ENCODE results near the gene SLC9A9. TPM values are rescaled to one million over a fixed set of nuclear protein-coding genes. Genes with fewer than 3 reads are reported as not detected.

SLC9A9 gene
- total RNA-seq, 6 experiments from 2014 or later: 0.10 to 0.55 (median 0.33) TPM; not detected in 2

DNA sequence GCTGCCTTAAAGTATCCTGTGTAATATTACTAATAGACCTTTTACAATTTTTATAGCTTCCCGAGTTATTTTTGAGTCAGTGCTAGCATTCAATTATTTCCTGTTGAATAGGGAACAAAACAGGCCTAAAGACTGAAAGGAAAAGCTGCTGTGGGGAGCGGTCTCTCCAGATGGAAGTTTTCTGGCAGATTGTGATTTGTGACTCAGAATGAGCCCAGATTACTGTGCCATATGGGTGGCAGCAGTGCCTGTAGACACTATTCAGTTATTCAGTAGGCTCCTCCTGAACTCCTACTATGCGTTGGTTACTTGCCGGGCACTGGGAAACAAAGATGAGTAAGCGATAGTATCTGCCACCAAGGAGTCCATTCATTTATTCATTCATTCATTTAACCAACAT lies 516.9 kb downstream of the SLC9A9 start:
- Mint-ChIP-seq H3K4me1 (ENCODE audit: low read depth) (peaks cover 42% of the 10 kb centered on the region), H3K27ac (no peak overlapping the region), H3K4me3 (no peak overlapping the region), H3K27me3 (ENCODE audit: insufficient read depth) (peaks cover 7% of the 10 kb centered on the region), H3K9me3 (no peaks in the 10 kb centered on the region), H3K36me3 (ENCODE audit: low read depth) (no peaks in the 10 kb centered on the region)
- DNase-seq: no peak
- TF ChIP-seq, protein P1, sequence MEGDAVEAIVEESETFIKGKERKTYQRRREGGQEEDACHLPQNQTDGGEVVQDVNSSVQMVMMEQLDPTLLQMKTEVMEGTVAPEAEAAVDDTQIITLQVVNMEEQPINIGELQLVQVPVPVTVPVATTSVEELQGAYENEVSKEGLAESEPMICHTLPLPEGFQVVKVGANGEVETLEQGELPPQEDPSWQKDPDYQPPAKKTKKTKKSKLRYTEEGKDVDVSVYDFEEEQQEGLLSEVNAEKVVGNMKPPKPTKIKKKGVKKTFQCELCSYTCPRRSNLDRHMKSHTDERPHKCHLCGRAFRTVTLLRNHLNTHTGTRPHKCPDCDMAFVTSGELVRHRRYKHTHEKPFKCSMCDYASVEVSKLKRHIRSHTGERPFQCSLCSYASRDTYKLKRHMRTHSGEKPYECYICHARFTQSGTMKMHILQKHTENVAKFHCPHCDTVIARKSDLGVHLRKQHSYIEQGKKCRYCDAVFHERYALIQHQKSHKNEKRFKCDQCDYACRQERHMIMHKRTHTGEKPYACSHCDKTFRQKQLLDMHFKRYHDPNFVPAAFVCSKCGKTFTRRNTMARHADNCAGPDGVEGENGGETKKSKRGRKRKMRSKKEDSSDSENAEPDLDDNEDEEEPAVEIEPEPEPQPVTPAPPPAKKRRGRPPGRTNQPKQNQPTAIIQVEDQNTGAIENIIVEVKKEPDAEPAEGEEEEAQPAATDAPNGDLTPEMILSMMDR (IDR thresholded peaks at IDR 0.05): no peak

DNA sequence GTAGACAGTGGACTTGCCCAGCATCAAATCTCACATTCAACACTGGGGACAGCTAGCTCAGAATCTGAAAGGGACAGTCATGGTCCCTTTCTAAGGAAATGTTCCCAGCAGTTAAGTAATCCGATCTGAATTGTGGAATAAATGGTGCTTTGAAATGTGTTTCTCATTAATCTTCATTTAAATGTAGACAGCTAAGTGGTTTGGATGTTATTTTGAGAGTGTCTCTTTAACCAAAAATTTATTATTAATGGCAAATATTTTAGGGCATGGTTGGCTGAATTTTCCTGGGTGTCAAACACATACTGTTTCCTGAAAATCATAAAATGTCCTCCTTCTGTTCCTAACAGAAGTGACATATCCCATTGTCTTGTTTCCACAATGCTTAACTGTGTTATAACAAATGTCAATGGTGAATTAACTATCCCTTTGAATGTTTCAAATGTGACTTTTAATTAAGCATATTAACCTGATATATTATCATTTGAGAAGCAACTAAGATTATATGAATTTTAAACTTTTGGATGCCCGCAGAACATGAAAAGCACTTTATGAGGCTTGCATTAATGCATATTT lies 517.9 kb downstream of the SLC9A9 start:
- H3K27ac Mint-ChIP-seq: no peak overlapping the region
- TF ChIP-seq, protein P1 (IDR thresholded peaks at IDR 0.05): no peak
- no peaks in the 10 kb centered on the region for H3K9me3 Mint-ChIP-seq
- H3K36me3 Mint-ChIP-seq (ENCODE audit: low read depth): no peaks in the 10 kb centered on the region
- no peak for DNase-seq
- H3K4me1 Mint-ChIP-seq (ENCODE audit: low read depth): peaks cover 42% of the 10 kb centered on the region
- peaks cover 4% of the 10 kb centered on the region for H3K27me3 Mint-ChIP-seq (ENCODE audit: insufficient read depth)
- no peak overlapping the region for H3K4me3 Mint-ChIP-seq

DNA sequence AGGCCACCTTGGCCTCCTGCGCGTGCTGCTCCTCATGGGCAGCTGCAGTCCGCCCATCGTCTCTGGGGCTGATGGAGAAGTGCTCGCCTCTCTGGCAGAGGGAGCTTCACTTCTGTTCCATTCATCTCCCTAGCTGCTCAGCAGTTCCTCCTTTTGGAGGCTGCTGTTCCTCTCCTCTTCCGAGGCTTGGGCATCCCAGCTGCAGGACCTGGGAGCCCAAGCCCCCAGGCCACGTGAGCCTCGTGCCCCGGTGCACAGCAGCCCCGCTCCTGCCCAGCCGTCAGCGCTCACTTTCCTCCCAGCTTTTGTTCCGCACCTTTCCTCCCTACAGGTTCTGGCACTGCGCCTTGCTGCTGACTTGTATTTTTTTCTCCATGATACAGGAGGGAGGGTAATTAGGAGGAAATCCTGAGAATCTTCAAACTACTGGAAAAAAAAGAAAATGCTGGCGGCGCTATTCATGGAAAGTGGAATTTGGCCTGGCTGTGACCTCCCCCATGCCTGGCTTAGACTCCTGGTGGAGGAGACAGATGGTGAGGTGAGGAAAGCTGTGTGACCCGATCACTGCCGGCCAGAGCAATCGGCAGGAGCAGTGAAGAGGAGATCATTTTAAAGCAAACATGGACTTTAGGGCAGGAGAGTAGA lies 518.6 kb downstream of the SLC9A9 start:
- peaks cover 4% of the 10 kb centered on the region for H3K27me3 Mint-ChIP-seq (ENCODE audit: insufficient read depth)
- H3K9me3 Mint-ChIP-seq: no peaks in the 10 kb centered on the region
- peaks cover 42% of the 10 kb centered on the region for H3K4me1 Mint-ChIP-seq (ENCODE audit: low read depth)
- H3K36me3 Mint-ChIP-seq (ENCODE audit: low read depth): no peaks in the 10 kb centered on the region
- H3K27ac Mint-ChIP-seq: no peak overlapping the region
- H3K4me3 Mint-ChIP-seq: no peak overlapping the region
- DNase-seq: no peak
- TF ChIP-seq, protein P1 (IDR thresholded peaks at IDR 0.05): peak; percentile 12; the same call in 1 of the 2 replicates

DNA sequence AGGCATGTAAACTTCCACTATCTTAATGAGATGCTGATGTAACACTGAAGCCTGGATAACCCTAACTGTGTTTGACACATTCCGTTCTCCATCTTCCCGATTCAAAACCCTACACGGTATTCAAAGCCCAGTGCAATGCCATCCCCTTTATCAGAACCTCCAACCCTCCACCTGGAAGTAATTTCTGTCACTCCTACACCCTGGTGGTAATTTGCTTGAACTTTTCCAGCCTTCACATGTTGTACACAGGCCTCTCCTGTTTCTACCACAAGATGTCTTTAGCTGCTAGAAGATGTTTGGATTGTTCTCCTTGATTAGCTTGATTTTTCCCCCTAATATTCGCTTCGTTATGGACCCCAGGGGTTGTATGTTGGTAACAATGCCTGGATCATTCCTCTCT lies 519.8 kb downstream of the SLC9A9 start:
- DNase-seq: no peak
- H3K4me3 Mint-ChIP-seq: no peak overlapping the region
- peaks cover 4% of the 10 kb centered on the region for H3K27me3 Mint-ChIP-seq (ENCODE audit: insufficient read depth)
- no peak overlapping the region for H3K27ac Mint-ChIP-seq
- H3K9me3 Mint-ChIP-seq: no peaks in the 10 kb centered on the region
- no peaks in the 10 kb centered on the region for H3K36me3 Mint-ChIP-seq (ENCODE audit: low read depth)
- peaks cover 30% of the 10 kb centered on the region for H3K4me1 Mint-ChIP-seq (ENCODE audit: low read depth)
- TF ChIP-seq, protein P1 (IDR thresholded peaks at IDR 0.05): peak; percentile 22; the same call in 1 of the 2 replicates

DNA sequence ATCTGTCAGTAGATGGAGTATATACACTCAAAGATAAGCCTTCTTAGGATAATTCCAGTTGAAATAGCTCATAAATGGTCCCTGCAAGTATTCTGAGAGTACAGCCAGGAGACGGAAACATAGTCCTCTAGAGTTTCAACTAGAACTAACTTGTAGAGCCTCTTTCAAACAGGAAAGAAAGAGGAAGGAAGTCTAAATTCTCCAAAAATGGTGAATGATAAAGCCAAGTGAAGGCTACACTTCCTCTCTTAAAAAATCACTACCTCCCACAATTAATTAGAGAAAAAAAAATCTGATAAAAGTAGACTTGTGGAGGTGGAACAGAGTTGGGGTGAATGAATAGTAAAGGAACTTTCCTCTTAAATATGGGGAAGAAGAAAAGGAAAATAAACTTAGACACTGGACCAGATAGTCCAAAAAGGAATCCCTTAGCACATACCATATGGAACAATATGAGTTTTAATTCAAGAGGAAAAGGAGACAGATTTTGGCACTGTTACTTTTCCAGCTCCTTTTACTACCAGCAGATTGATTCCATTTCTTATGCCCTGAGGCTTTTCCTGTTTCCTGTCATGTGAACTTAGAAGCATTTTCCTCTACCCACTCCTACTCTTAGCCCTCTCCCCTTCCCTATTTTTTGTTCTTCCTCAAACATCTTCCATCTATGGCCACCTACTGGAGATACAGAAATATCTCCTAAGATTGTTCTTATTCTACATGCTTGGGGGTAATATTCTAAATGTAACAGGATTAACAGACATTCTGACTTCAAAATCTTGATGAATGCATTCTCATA lies 521.1 kb downstream of the SLC9A9 start:
- peaks cover 29% of the 10 kb centered on the region for H3K4me1 Mint-ChIP-seq (ENCODE audit: low read depth)

More for the DNA sequence above, 521.1 kb downstream of the SLC9A9 start:
- no peak overlapping the region for H3K27ac Mint-ChIP-seq
- DNase-seq: no peak
- no peaks in the 10 kb centered on the region for H3K36me3 Mint-ChIP-seq (ENCODE audit: low read depth)
- peaks cover 4% of the 10 kb centered on the region for H3K27me3 Mint-ChIP-seq (ENCODE audit: insufficient read depth)
- H3K4me3 Mint-ChIP-seq: no peak overlapping the region
- TF ChIP-seq, protein P1 (IDR thresholded peaks at IDR 0.05): peak; percentile 62
- H3K9me3 Mint-ChIP-seq: no peaks in the 10 kb centered on the region
